HG03571 (cell line): ENCODE data around the gene NAA80.

Experiments
- ATAC-seq: cut with Tn5 transposase; IDR thresholded peaks from one replicate; pipeline ENCODE4 v1.9.1; 2021; ENCODE audit not compliant: unreplicated experiment

Gene NAA80

GRCh38 chr3:50298836-50299637 lies at the start of gene NAA80, which contains the start of gene HYAL3:
Gene NAA80 (minus strand): TSS chr3:50299405. CDS start chr3:50297463, 1,942 bp downstream.
Gene HYAL3 (minus strand): TSS chr3:50299405. CDS start chr3:50295602, 3,803 bp downstream.
- ATAC-seq, result peak; percentile 84

DNA sequence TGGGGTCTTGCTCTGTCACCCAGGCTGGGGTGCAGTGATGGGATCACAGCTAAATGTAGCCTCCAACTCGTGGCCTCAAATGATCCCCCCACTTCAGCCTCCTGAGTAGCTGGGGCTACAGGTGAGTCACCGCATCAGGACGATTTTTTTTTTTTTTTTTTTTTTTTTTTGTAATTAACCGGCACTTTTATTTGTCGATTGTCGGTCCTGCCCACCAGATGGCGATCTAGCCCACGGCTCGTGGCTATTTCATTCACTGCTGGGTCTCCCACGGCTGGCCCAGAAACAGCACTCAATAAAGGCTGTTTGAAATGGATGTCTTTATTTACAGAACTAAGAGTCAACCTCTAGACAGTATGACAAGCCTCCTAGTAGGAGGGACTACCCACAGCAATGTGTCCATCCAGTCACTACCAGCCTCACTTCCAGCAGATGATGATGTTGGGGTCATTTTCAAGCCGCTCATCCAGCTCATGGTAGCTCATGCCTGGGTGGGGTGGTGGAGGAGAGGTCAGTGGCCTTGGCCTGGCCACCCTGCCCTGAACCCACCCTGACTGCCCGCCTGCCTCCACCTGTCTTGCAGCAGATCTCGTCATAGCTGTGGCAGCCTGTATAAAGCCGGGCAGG lies 48.1 kb upstream of the NAA80 start:
- ATAC-seq, result no peak

- no peak for ATAC-seq
These were observed 46.5 kb upstream of the NAA80 start, which contains the start of gene ZMYND10 for GRCh38 chr3:50345586-50346234. Gene ZMYND10 (minus strand): TSS chr3:50345732. CDS start chr3:50345579, 153 bp downstream.

DNA sequence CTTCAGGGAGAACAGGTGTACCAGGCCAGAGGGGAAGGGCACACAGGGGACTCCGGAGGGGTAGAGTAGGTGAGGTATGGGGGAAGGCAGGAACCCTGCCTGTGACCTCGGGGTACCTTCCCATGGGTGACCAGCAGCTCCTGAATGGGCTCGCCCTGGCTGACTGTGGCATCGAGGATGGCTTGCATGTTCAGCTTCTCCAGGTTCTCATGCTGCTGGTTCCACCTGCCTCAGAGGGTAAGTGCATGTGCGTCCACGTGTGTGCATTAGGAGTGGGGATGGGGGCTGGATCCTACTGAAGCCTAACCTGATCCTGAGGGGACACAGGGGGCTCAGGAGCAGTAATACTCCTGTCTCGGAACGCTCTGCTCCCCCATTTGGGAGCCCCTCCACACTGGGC lies 45.8 kb upstream of the NAA80 start:
- ATAC-seq, result no peak

DNA sequence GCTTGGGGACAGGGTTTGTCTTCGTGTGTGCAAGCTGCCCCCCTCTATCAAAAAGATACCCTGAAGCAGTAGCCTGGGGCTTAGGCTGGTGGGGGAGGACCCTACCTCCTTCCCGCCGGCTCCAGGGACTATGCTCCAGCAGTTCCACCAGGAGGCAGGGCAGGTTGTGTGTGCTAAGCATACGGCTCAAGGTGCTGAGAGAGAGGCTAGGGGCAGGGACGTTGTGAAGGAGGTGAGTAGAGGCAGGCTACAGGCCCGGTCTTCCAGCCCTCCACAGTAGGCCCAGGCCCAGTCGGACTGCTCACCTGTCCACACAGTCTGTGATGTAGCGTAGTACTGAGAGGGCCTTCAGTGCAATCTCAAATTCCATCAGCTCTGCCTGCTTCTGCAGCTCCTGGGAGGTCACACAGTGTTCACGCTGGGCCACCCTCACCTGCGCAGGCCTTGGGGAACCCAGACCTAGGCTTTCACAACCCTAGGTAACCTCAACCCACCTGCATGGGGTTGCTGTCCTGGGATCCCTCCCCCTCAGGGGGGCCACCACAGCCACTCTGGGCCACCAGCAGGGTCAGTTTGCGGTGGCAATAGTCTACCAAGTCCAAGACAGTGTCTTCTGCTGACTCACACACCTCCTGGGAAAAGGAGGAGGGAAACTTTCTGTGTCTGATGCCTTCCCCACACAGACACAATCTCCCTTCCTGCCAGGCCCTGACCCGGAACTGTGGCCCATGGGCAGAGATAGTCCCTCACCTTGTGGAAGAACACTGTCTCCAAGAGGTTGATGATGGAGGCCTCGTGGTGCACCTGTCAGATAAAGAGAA lies 43.8 kb upstream of the NAA80 start:
- no peak for ATAC-seq

DNA sequence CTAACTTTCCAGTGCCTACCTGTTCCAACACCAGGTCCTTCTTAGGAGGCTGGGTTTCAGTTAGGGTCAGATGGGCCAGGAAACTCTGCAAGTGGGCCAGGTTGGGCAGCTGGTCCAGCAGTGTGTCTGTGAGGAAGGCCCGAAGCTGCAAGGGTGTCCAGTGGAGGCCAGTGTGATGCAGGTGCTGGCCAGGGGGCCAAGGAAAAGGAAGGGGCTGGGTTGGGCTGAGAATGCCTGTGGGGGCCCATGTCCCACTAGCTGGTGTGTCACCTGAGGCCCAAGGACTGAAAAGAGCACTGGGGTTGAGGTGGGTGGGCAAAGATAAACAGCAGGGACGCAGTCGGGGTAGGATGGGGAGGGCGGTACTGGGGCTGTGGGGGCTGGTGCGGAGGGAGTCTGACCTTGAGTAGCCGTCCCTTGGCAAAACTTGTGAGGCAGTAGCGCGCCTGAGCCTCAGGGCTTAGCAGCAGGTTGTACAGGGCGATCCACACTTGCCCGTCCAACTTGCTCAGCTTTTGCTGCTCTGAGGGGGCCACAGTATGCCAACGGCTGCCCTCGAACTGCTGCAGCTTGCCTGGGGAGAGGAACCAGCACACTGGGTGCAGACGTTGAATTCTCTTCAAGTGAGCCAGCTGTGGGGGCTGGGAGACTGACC lies 42.9 kb upstream of the NAA80 start:
- no peak for ATAC-seq

DNA sequence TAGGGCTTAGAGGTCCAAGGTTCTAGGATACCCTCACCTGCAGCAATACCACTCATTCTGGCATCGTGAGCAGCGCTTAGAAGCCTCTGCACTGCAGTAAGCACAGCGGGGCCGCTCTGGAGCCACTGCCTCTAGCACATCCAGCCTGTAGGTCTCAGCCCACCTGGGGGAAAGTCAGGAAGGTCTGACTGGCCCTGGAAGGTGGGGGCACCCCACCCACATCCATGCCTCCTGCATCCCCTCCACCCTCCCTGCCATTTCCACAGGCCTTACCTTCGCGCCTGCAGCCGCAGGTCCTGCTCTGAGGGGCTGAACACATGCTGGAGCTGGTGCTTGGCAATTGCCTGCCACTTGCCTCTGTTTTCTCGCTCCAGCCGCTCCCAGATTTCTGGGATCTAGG lies 42.3 kb upstream of the NAA80 start:
- no peak for ATAC-seq

GRCh38 chr3:50340448-50341329 lies 41.5 kb upstream of the NAA80 start, which contains the start of gene RASSF1:
Gene RASSF1 (minus strand): TSS chr3:50340836. CDS start chr3:50340805, 31 bp downstream.
- peak; percentile 33 for ATAC-seq

DNA sequence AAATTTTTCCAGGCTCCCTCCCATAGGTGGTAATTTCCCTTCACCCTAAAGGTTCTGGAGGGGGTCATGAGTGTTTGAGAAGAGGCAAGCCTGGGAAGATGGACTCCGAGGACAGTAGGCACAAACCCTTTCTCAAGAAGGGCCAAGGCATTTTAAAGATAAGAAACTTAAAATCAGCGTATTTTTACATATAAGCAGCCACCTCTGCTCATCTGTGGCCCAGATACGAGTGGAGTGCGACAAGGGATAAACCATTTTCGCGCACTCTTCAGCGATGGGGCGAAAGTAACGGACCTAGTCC lies 40.9 kb upstream of the NAA80 start:
- ATAC-seq, result no peak

DNA sequence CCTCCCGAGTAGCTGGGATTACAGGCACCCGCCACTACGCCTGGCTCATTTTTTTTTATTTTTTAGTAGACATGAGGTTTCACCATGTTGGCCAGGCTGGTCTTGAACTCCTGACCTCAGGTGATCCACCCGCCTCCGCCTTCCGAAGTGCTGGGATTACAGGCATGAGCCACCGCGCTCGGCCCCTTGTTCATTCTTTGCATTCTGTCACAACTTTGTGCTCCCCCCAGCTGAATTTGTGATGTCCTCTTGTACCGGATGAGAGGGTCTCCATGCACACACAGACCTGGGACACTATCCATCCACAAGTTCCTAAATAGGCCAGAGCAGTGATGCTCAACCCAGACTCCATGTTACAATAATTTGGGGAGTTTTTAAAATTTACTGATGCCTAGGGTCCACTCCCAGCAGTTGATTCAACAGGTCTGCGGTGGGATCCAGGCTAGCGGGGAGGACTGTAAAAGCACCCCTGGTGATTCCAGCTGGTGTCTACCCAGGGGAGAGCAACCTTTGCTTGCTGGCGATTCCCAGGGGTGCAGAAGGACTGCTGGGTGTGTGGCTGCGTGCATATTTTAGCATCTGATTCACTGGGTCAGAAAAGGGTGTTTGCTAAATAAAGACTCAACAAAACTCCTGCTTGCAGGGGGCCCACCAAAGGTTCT lies 40.4 kb upstream of the NAA80 start:
- ATAC-seq, result no peak

DNA sequence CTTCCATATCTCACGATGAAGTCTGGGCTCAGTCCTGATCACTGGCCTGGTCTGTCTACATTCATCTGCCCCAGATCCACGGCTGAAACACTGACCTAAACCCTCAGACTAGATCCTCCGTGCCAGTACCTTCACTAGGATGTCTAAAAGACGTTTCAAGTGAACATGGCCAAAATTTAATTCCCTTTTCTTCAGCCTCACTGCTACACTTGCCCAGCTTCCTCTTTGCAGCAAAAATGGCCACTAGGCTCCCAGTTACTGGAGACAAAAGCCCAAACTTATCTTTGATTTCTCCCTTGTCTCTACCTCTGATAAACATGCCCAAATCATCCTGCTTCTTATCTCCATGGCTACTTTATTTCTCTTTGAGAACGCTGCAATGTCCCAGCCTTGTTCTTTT lies 39.8 kb upstream of the NAA80 start:
- no peak for ATAC-seq

DNA sequence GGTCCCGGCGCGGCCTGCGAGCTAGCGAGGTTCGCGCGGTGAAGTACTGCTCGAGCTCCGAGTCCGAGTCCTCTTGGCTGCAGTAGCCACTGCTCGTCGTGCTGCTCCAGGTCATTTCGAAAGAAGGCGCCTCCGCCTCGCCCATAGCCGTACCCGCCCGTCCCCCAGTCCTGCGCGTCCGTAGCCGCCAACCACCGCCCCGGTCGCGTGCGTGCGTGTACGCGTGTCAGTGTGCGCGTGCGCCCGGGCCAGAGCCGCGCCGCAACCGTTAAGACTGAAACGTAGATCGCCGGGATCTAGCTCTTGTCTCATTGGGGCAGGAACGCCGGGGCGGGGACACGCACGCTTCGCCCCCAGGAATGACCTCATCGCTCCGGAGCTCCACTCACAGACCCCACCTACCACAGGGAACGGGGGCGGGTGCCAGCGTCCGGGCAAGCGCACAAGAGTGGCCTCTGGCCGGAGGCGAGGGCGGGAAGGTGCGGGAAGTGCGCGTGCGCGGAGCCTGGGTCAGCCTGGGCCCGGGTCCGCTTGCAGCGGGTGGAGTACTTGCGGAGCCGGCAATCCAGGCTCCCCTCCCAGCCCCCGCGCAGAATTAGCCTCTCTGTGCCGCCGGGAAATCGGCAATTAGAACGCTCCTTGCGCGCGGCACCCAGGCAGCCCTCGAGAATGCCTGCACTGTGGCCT lies 38.1 kb upstream of the NAA80 start:
- ATAC-seq, result peak; percentile 61

DNA sequence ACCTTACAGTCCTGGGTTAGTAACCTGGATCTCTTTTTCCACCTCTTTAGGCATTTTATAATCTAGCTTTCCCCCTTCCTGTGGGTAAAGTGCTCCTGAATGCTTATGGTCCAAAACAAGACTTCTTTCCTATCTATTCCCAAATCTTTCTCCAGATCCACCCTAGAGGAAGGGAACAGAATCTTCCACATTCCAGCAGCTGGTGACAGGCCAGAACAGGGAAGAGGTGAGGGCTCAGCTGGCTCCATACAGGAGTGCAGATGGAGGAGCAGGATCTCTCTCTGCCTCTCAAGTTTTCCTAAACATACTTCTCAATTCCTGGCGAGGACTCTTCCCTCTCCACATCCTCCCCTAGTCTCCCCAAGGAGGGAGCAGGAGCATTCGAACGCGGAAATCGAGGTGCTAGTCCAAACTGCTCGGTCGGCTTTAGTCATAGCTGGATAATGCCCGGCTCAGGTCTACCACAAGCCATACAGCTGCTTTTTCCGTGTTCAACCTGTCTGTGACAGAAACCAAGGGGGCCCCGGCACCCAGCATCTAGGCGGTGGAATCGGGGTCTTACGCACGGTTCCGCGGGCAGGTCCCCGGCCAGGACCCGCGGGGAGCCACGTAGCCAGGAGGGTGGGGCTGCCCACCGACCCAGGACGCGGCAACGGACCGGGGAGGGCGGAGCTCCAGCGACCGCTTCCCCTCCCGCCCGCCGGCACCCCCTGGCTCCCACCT lies 37.4 kb upstream of the NAA80 start:
- peak; percentile 19 for ATAC-seq

GRCh38 chr3:50334339-50335075 lies 35.3 kb upstream of the NAA80 start:
- no peak for ATAC-seq

DNA sequence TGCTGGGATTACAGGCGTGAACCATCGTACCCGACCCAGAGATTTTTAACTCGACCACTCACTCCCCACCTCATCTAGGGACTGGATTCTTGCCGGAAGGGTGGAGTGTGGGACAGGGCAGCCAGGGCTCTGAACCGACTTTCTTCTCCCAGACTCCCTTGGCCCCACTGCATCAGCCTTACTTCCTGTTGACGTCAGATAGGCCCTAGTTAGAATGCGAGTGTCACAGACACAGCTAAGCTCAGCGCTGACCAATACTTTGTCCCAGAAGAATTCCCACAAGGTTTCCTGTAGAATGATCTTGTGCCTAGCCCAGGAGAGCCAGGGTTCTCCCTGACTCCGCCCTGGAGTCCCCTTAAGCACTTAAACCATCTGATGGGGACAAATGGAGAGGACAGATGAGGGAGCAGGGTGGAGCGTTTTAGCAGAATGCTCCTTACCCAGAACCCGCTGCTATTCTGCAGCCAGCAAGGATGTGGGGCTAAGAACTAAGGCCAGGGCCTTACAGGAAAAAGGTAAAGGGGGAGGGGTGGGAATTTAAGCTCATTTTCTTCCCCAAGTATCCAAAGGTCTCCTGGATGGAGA lies 34.6 kb upstream of the NAA80 start:
- ATAC-seq, result no peak

DNA sequence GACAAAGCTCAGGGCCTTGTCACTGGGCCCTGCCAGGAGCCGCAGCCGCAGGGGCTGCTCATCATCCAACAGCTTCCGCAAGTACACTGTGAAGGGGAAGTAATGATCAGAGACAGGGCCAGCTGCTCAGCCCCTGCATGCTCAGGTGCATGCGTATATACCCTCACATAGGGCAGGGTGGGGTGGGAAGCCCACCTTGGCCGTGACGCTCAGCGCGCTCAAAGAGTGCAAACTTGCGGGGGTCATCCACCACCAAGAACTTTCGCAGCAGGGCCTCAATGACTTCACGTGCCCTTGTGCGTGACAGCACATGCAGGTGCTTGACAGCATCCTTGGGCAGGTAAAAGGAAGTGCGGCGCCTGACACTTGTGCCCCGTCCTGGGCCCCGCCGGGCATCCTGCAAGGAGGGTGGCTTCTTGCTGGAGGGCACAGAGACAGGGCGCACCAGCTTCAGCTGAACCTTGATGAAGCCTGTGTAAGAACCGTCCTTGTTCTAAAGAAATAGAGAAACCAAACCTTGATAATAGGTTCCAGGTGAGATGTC lies 32.2 kb upstream of the NAA80 start:
- no peak for ATAC-seq
